Measurements from ENCODE around the gene BSG. TPM values are rescaled to one million over a fixed set of nuclear protein-coding genes. Genes with fewer than 3 reads are reported as not detected.

BSG gene
- total and polyA plus RNA-seq, 9 of the 15 experiments (the other 6 are each of a cell fraction or from before 2014, with no cell fraction given), result 4.6 to 495 (median 187) TPM

DNA sequence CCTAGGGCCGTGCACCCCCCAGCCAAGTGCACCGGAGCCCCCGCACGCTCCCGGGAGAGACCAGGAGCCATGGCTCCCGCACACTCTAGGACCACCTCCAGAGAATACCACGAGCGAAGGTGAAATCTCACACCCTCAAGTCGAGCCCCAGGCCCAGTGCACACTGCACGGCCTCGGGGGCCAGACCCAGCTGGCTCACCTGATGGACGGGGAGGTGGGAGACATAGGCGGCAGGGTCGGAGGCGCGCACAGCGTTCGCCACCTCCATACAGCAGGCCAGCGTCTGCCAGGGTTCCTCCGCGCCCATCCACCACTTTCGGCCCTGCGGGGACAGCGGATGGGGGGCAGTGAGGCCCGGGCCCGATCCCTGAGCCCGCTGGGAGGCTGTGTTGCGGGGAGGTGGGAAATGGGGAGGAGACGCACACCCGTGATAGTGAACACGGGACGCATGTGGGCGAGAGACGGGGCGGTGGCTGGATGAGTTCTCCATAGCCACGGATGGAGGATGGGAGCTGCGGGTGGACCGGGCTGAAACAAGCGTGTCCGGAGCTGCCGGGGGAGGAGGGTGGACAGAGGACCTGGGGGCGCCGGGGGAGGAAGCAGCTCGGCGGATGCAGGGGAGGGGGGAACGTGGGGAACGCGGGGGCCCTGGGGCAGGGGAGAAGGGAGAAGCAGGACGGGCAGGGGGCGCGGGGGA lies 47.9 kb downstream of the BSG start:
- Histone ChIP-seq H3K9ac (ENCODE audit: insufficient read depth in 1 of 2, low read depth in 2 of 2, low read length in 2 of 2) (no peak overlapping the region), H3K79me2 (ENCODE audit: control insufficient read depth, insufficient read depth, low read length) (no peaks in the 10 kb centered on the region), H2AFZ (ENCODE audit: low read depth, low read length) (no peak overlapping the region), H3K4me2 (ENCODE audit: insufficient read depth, low read length) (no peak overlapping the region), H3K9me3 (replicated peaks; ENCODE audit: control insufficient read depth, insufficient read depth, low read depth, low read length) (no peaks in the 10 kb centered on the region; the same call in 1 of the 2 replicates), H3K4me3 (no peak overlapping the region), H3K9me1 (ENCODE audit: control insufficient read depth, insufficient read depth, low read length) (no peaks in the 10 kb centered on the region), H3K4me1 (replicated peaks in 1 of 2; ENCODE audit: control insufficient read depth in 2 of 2, insufficient read depth in 2 of 2, low read length in 2 of 2) (peaks cover 0 to 14% of the 10 kb centered on the region in 2 experiments; a peak in 1 of 5 replicates), H4K20me1 (replicated peaks; ENCODE audit: control insufficient read depth, insufficient read depth, low read length) (no peaks in the 10 kb centered on the region), H3K36me3 (ENCODE audit: control insufficient read depth, insufficient read depth, low read length) (peaks cover 81% of the 10 kb centered on the region; the same call in 2 of the 3 replicates), H3K27me3 (ENCODE audit: control insufficient read depth in 2 of 2, insufficient read depth in 2 of 2, low read length in 2 of 2) (no peaks in the 10 kb centered on the region), H3K27ac (ENCODE audit: extremely low read depth, low read depth, low read length) (no peak overlapping the region)
- ATAC-seq (no peak), DNase-seq (ENCODE audit: extremely low read depth in 1 of 4, low spot score in 3 of 4) (peak in 1 of 4 experiments; percentile 29), FAIRE-seq (no peak)
- no TSS peak for BruUV-seq (replicated peaks)
- POLR2A ChIA-PET, result interaction anchor here (0.9 kb wide), 1 partner anchor 8 kb away, joined by 3 read pairs; no protein-coding TSS in a partner anchor
- intact Hi-C loops (cut with micrococcal nuclease) (no loop called here), in situ Hi-C loops (cut with MboI) (no loop called here)
- TF ChIP-seq HNRNPH1 (optimal IDR thresholded peaks at IDR 0.05; ENCODE audit: low read depth, low read length) (no peak), BRD4 (IDR thresholded peaks at IDR 0.05) (no peak), ELF4 (CRISPR knock-in tag; IDR thresholded peaks at IDR 0.05) (no peak), ADNP (tag; IDR thresholded peaks at IDR 0.05) (no peak), SREBF2 (CRISPR knock-in tag; IDR thresholded peaks at IDR 0.05) (no peak), SP2 (IDR thresholded peaks at IDR 0.05; ENCODE audit: extremely low read depth, low read depth, low read length, poor library complexity, severe bottlenecking) (no peak), KDM5B (IDR thresholded peaks at IDR 0.05; ENCODE audit: insufficient replicate concordance, low read depth, low read length) (no peak), TAF9B (IDR thresholded peaks at IDR 0.05; ENCODE audit: partially characterized antibody) (no peak), RBFOX2 (IDR thresholded peaks at IDR 0.05; ENCODE audit: low read depth, low read length) (peak; percentile 44; the same call in 1 of the 2 replicates), ZBTB17 (CRISPR knock-in tag; IDR thresholded peaks at IDR 0.05) (no peak), POLR2G (IDR thresholded peaks at IDR 0.05; ENCODE audit: low read depth, low read length) (peak; percentile 54), PYGO2 (tag; IDR thresholded peaks at IDR 0.05) (no peak)
- TF ChIP-seq, protein P1, sequence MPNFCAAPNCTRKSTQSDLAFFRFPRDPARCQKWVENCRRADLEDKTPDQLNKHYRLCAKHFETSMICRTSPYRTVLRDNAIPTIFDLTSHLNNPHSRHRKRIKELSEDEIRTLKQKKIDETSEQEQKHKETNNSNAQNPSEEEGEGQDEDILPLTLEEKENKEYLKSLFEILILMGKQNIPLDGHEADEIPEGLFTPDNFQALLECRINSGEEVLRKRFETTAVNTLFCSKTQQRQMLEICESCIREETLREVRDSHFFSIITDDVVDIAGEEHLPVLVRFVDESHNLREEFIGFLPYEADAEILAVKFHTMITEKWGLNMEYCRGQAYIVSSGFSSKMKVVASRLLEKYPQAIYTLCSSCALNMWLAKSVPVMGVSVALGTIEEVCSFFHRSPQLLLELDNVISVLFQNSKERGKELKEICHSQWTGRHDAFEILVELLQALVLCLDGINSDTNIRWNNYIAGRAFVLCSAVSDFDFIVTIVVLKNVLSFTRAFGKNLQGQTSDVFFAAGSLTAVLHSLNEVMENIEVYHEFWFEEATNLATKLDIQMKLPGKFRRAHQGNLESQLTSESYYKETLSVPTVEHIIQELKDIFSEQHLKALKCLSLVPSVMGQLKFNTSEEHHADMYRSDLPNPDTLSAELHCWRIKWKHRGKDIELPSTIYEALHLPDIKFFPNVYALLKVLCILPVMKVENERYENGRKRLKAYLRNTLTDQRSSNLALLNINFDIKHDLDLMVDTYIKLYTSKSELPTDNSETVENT (CRISPR knock-in tag; IDR thresholded peaks at IDR 0.05), result no peak
- TF ChIP-seq, protein P2, sequence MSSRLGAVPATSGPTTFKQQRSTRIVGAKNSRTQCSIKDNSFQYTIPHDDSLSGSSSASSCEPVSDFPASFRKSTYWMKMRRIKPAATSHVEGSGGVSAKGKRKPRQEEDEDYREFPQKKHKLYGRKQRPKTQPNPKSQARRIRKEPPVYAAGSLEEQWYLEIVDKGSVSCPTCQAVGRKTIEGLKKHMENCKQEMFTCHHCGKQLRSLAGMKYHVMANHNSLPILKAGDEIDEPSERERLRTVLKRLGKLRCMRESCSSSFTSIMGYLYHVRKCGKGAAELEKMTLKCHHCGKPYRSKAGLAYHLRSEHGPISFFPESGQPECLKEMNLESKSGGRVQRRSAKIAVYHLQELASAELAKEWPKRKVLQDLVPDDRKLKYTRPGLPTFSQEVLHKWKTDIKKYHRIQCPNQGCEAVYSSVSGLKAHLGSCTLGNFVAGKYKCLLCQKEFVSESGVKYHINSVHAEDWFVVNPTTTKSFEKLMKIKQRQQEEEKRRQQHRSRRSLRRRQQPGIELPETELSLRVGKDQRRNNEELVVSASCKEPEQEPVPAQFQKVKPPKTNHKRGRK (tag; IDR thresholded peaks at IDR 0.05), result no peak
- WGBS (ENCODE audit: insufficient coverage, low coverage, missing lambda C conversion rate), result 96% methylated on average over 24 of the region's 51 CpGs
- CTCF ChIA-PET (ENCODE audit: low intra/inter-chr PET ratio), result no interaction called here
